Stimulated activated CD8-positive, alpha-beta memory T cell treated with anti-CD3 and anti-CD28 coated beads, Interleukin-15, amount 100 ng/mL, for 24 hours (primary cell): Measurements from ENCODE around the gene DGKE.
A peak's percentile ranks its signal among the peaks of the same experiment; 100 is the strongest.

ENCODE experiments used
- DNase-seq: peaks from one replicate; pipeline ENCODE4 v3.0.0-alpha.2; 2020; ENCODE audit warnings: low read depth

Gene DGKE

DNA sequence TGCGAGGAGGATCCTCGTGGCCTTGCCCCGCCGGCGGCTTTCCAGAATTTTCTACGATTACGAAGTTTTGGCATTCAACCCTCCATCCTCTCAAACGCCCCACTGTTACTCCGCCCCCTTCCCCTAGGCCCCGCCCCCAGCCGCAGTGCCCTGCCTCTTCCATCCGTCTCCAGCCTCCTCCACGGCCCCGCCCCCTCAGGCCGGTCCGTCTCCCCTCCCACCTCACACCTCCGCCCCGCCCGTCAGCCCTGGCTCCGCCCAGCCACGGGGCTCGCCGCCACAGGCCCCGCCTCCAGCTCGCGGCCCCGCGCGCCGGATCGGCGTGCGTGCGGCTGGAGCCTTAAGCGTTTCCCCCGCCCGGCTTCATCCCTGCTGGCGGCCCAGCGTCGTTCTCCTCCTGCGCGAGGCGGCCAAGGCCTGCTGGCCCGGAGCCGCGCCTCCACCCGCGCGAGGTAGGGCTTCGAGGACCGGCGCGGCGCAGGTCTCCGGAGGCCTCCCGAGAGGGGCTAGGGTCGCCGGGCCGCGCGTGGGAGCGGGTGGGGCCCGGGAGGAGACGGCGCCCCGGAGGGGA lies at the start of gene DGKE, which contains the start of gene C17orf67:
DGKE (plus strand) TSS at position 343 of the 571 bp plus-strand sequence. CDS start 645 bp downstream, outside the sequence.
C17orf67 (minus strand) TSS at position 112 of the 571 bp plus-strand sequence. CDS start 18,110 bp downstream, outside the sequence.
- DNase-seq: peak; percentile 96

GRCh38 chr17:56785405-56785804 lies 48.5 kb upstream of the DGKE start:
- no peak for DNase-seq

- no peak for DNase-seq
These were observed 47.8 kb upstream of the DGKE start for GRCh38 chr17:56785997-56786680.

- DNase-seq: no peak
These were observed 46.9 kb upstream of the DGKE start for GRCh38 chr17:56786989-56787482.

DNA sequence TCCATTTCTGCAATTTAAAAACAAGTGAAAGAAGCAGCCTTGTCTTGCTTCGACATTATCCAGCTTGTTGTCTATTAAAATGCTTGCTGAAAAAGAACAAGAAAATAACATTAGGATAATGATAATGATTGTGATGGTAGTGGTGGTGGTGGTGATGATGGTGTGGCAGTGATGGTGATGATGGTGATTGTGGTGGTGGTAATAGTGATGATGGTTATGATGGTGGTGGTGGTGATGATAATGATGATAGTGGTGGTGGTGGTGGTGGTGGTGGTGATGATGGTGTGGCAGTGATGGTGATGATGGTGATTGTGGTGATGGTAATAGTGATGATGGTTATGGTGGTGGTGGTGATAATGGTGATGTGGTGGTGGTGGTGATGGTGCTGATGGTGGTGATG lies 41.7 kb upstream of the DGKE start:
- DNase-seq: no peak

GRCh38 chr17:56793531-56793930 lies 40.4 kb upstream of the DGKE start:
- DNase-seq: no peak

- no peak for DNase-seq
These were observed 40.0 kb upstream of the DGKE start for GRCh38 chr17:56793957-56794356.

GRCh38 chr17:56795221-56795865 lies 38.6 kb upstream of the DGKE start:
- no peak for DNase-seq

GRCh38 chr17:56796536-56796935 lies 37.4 kb upstream of the DGKE start:
- DNase-seq: no peak

- no peak for DNase-seq
These were observed 35.0 kb upstream of the DGKE start for GRCh38 chr17:56798916-56799315.

DNA sequence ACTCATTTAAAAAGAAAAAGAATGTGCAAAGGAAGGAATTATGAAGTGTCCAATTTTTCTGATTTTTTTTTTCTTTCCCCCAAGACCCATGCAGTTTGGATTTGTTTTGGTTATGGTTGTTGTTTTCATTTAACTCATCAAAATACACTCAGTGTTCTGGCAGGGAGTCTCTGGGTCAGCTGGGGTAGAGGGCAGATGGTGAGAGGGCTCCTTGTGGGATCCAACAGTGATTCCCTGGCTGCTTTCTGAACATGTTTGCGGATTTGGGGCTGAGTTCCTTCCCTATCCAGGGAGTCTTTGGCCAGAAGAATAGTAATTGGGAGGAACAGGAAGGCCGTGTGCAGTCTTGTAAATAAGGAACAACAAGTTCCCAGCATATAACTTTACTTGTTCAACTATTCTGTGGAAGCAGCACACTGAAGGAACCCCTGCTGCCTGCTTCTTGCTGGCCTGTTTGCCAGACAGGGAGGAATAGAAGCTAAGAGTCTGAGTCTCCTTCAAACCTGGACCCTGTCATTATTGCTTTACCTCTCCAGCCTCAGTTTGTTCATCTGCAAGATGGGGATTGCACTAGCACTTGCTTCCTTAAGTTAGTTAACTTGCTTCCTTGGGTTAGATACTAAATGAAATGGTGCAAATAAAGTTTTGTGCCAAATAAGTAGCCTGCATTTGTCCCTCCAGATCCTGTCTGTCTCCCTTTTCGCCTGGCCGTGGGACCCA lies 32.3 kb upstream of the DGKE start:
- DNase-seq: no peak

GRCh38 chr17:56803071-56803470 lies 30.9 kb upstream of the DGKE start:
- no peak for DNase-seq

- DNase-seq: no peak
These were observed 29.5 kb upstream of the DGKE start for GRCh38 chr17:56804454-56804853.

DNA sequence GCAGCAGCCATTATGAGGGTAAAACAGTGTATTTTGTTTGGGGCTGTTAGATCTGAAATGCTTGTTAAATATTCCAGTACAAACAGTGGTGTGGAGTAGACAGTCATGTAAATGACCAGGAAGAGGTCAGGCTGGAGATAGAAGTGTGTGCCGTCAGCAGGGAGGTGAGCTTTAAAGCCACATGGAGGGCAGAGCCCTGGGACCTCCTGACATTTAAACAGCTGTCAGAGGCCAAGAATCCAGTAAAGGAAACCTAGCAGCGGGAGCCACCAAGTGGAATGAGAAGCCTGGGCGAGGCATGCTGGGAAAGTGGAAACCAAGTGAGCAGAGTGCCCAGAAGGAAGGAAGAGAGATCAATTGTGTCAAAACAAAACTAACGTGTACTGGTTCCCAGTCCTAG lies 27.0 kb upstream of the DGKE start:
- DNase-seq: no peak

GRCh38 chr17:56807723-56808122 lies 26.2 kb upstream of the DGKE start:
- no peak for DNase-seq

- no peak for DNase-seq
These were observed 25.4 kb upstream of the DGKE start for GRCh38 chr17:56808503-56808902.

GRCh38 chr17:56809106-56809819 lies 24.7 kb upstream of the DGKE start:
- no peak for DNase-seq

DNA sequence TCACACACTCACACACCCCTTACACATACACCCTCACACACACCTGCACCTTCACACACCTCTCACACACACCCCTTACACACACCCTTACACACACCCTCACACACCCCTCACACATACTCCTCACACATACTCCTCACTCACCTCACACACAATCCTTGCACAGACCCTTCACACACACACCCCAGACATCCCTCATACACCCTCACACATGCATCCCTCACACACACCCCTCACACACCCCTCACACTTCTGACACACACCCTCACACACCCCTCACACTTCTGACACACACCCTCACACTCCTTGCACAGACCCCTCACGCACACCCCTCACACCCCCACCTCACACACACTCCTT lies 24.2 kb upstream of the DGKE start:
- no peak for DNase-seq

GRCh38 chr17:56810343-56810742 lies 23.6 kb upstream of the DGKE start:
- DNase-seq: no peak

GRCh38 chr17:56810891-56811775 lies 22.8 kb upstream of the DGKE start:
- no peak for DNase-seq

DNA sequence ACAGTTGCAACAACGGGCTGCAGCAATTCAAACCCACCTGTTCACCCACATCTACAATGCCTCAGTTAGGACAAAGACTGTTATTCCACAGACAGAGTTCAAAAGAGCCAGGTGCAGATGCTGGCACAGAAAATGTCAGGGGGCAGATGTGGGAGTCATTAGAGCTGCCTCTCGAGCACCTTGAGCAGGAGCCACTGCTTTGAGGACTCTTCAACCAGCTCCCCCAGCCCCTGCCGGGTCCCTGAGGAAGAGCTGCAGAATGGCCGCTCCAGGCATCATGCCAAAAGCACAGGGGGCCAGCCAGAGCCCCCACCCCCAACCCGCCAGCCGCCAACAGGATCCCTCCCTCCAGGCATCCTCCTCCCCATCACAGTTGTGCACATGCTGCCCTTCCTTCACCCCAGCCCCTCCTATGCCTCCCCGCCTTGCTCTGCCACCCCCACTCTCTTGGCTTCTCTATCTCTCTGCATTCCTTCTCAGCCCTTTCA lies 21.0 kb upstream of the DGKE start:
- no peak for DNase-seq
